ENCODE data around the gene OPA1.

DNA sequence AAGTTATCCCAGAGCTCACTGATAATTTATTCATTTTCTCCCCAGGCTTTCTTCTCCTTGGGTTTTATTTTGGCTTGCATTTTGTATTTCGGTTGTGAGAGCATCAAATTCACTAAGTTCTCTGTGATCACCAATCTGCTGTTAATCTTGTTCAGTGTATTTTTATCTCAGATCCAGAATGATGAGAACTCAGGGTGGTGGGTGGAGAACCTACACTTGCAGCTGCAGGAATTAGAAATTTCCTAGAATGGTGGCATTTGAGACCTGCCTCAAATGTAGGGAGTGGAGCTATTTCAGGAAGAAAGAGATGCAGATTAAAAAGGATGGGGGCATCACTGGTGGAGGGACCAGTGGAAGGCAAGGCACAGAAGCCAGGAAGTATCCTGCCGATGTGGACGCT is 129.6 kb downstream of the OPA1 start:
- TF ChIP-seq, protein P1, sequence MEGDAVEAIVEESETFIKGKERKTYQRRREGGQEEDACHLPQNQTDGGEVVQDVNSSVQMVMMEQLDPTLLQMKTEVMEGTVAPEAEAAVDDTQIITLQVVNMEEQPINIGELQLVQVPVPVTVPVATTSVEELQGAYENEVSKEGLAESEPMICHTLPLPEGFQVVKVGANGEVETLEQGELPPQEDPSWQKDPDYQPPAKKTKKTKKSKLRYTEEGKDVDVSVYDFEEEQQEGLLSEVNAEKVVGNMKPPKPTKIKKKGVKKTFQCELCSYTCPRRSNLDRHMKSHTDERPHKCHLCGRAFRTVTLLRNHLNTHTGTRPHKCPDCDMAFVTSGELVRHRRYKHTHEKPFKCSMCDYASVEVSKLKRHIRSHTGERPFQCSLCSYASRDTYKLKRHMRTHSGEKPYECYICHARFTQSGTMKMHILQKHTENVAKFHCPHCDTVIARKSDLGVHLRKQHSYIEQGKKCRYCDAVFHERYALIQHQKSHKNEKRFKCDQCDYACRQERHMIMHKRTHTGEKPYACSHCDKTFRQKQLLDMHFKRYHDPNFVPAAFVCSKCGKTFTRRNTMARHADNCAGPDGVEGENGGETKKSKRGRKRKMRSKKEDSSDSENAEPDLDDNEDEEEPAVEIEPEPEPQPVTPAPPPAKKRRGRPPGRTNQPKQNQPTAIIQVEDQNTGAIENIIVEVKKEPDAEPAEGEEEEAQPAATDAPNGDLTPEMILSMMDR (IDR thresholded peaks at IDR 0.05; ENCODE audit: low read length), result no peak
- TF ChIP-seq EZH2 (optimal IDR thresholded peaks at IDR 0.05; ENCODE audit: low read depth, low read length), result no peak
